Neutrophil (primary cell): ENCODE measurements around the gene DHRS1.
A peak's percentile ranks its signal among the peaks of the same experiment; 100 is the strongest.

Experiments used
- H3K27ac ChIP-seq: fragments of 200-600 bp; sonication (generic); 2 replicates; pipeline ENCODE4 v1.5.1; 2016; ENCODE audit warnings: mild to moderate bottlenecking, moderate library complexity
- H3K27me3 ChIP-seq: fragments of 200-600 bp; sonication (generic); 2 replicates; pipeline ENCODE4 v1.6.0; 2016; ENCODE audit warnings: mild to moderate bottlenecking
- H3K36me3 ChIP-seq: fragments of 200-600 bp; sonication (generic); 2 replicates; pipeline ENCODE4 v1.5.1; 2017
- H3K4me1 ChIP-seq, 2 experiments: fragments of 200-600 bp in 1 of 2; sonication (generic) in 1 of 2; 1 replicate in 1 of 2; 2 replicates in 1 of 2; pipeline versions ENCODE4 v1.5.1 to v1.6.1; 2013 to 2016; ENCODE audit warnings: low read depth in 1 of 2, low read length in 1 of 2, mild to moderate bottlenecking in 1 of 2, moderate library complexity in 1 of 2; ENCODE audit not compliant: control insufficient read depth in 1 of 2, insufficient read depth in 1 of 2
- H3K4me3 ChIP-seq, 2 experiments: fragments of 200-600 bp in 1 of 2; sonication (generic) in 1 of 2; 1 replicate in 1 of 2; 2 replicates in 1 of 2; pipeline ENCODE4 v1.5.1; 2013 to 2016; ENCODE audit warnings: low read depth in 1 of 2, low read length in 1 of 2, mild to moderate bottlenecking in 1 of 2, moderate library complexity in 1 of 2
- H3K9me3 ChIP-seq: fragments of 200-600 bp; sonication (generic); 2 replicates; pipeline ENCODE4 v1.5.1; 2016
- TF ChIP-seq, protein P1 (sequence below): fragments of 200-600 bp; sonication (generic); IDR thresholded peaks from 2 replicates; pipeline ENCODE4 v1.5.1; 2016; ENCODE audit warnings: antibody characterized with exemption

Gene DHRS1

DNA sequence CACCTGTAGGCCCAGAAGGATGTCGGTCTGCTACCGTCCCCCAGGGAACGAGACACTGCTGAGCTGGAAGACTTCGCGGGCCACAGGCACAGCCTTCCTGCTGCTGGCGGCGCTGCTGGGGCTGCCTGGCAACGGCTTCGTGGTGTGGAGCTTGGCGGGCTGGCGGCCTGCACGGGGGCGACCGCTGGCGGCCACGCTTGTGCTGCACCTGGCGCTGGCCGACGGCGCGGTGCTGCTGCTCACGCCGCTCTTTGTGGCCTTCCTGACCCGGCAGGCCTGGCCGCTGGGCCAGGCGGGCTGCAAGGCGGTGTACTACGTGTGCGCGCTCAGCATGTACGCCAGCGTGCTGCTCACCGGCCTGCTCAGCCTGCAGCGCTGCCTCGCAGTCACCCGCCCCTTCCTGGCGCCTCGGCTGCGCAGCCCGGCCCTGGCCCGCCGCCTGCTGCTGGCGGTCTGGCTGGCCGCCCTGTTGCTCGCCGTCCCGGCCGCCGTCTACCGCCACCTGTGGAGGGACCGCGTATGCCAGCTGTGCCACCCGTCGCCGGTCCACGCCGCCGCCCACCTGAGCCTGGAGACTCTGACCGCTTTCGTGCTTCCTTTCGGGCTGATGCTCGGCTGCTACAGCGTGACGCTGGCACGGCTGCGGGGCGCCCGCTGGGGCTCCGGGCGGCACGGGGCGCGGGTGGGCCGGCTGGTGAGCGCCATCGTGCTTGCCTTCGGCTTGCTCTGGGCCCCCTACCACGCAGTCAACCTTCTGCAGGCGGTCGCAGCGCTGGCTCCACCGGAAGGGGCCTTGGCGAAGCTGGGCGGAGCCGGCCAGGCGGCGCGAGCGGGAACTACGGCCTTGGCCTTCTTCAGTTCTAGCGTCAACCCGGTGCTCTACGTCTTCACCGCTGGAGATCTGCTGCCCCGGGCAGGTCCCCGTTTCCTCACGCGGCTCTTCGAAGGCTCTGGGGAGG lies 11.3 kb upstream of the DHRS1 start, which contains the start of gene LTB4R:
TSS of gene LTB4R (plus strand) at position 857 of the 959 bp plus-strand sequence. CDS start 4,150 bp downstream, outside the sequence.
- Histone ChIP-seq H3K27ac (peak within 1 kb of the TSS; percentile 97), H3K36me3 (peaks cover 23% of the 10 kb centered on the region), H3K9me3 (no peaks in the 10 kb centered on the region), H3K4me3 (peak within 1 kb of the TSS; percentile 74 to 86), H3K27me3 (no peaks in the 10 kb centered on the region), H3K4me1 (peaks cover 83 to 88% of the 10 kb centered on the region in 2 experiments)
- TF ChIP-seq, protein P1, sequence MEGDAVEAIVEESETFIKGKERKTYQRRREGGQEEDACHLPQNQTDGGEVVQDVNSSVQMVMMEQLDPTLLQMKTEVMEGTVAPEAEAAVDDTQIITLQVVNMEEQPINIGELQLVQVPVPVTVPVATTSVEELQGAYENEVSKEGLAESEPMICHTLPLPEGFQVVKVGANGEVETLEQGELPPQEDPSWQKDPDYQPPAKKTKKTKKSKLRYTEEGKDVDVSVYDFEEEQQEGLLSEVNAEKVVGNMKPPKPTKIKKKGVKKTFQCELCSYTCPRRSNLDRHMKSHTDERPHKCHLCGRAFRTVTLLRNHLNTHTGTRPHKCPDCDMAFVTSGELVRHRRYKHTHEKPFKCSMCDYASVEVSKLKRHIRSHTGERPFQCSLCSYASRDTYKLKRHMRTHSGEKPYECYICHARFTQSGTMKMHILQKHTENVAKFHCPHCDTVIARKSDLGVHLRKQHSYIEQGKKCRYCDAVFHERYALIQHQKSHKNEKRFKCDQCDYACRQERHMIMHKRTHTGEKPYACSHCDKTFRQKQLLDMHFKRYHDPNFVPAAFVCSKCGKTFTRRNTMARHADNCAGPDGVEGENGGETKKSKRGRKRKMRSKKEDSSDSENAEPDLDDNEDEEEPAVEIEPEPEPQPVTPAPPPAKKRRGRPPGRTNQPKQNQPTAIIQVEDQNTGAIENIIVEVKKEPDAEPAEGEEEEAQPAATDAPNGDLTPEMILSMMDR = peak; percentile 80

DNA sequence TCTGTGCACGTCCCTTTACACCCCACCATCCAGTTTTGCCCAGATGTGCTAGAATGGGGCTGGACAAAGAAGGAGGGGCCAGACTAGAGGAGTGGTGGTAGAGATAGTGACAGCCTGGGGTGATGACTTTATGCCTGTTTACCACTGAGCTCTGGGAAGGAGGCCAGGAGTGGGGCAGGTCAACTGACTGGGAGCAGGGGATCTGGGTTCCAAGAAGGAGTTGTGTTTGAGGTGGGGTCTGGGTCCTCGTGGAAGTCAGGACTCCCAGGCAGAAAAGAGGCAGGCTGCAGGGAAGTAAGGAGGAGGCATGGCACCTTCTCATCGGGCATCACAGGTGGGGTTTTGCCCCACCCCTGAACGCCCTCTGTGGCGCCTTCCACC lies 10.7 kb upstream of the DHRS1 start:
- peaks cover 76 to 81% of the 10 kb centered on the region in 2 experiments for H3K4me1 ChIP-seq

DNA sequence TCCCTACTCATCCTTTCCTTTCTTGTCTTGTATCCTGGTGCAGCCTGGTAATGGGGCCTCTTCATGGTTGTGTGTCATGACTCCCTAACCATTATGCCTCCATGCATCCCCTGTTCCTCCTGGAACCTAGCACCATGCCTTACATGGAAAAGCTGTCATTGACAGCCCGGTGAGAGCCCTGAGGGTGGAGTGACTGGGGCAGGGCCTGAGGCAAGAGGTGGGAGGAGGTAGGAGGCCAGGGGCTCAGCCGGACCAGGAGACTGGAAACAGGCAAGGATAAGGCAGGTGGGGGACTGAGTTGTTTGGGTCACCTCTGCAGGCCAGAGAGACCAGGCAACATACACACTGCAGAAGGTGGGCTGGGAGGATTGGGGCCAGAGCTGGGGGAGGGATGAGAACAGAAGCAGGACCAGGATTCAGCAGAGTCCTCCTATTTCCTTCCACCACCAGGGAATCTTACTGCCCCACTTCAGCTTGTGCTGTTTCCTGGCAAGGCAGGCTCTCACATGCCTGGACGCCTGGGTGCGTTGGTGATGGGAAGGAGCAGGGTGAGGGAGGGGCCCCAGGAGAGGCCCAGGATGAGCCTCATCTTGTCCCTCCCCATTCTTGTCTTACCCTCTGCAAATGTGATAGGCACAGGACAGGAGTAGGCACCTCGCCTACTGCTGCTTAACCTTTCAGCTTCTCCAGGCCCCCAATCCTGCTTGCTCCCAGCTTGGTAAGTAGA lies 10.1 kb upstream of the DHRS1 start, which contains the start of gene LTB4R2:
TSS of gene LTB4R2 (plus strand) at position 603 of the 727 bp plus-strand sequence. CDS start 525 bp downstream, outside the sequence.
- peaks cover 71 to 75% of the 10 kb centered on the region in 2 experiments for H3K4me1 ChIP-seq
- no peaks in the 10 kb centered on the region for H3K9me3 ChIP-seq
- H3K27ac ChIP-seq = peak within 1 kb of the TSS; percentile 97
- TF ChIP-seq, protein P1 = no peak
- H3K4me3 ChIP-seq = peak within 1 kb of the TSS; percentile 74 to 86
- no peaks in the 10 kb centered on the region for H3K27me3 ChIP-seq
- H3K36me3 ChIP-seq = peaks cover 33% of the 10 kb centered on the region

More for the DNA sequence above, 10.7 kb upstream of the DHRS1 start:
- Histone ChIP-seq H3K27me3 (no peaks in the 10 kb centered on the region), H3K36me3 (peaks cover 28% of the 10 kb centered on the region), H3K27ac (peak overlapping the region; percentile 97), H3K9me3 (no peaks in the 10 kb centered on the region), H3K4me3 (peak overlapping the region; percentile 74 to 86)
- TF ChIP-seq, protein P1 = no peak

DNA sequence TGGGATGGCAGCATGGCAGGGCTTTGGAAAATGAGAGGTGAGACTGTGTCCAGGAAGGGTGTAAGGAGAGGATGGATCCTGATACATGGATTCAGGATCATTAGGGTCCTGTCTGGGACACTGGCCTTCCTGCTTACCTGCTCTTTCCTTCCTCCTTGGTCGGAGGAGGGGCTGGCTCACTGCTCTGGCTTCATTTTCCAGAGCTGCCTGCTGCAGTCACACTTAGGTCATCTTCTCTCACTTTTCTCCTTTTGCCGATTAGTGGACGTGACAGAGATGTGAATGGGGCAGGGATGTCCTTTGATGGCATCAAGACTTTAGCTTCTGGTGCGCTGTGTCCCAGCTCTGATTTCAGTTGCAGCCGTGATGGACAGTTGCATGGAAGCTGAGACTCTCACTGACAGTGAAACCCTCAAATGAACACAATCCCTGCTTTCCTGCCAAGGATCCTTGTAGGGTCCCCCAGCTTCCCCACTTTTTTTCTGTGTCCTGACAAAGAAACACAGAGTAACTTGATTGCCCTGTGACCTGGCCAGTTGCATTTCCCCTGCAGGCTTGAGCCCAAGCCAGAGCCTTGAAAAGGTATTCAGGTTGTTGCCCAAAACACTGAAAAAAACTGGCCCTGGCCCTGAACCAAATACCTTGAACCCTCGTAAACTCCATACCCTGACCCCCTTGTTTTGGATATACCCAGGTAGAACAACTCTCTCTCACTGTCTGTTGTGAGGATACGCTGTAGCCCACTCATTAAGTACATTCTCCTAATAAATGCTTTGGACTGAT lies 9.0 kb upstream of the DHRS1 start:
- Histone ChIP-seq H3K4me3 (peak overlapping the region in 1 of 2 experiments; percentile 86), H3K27ac (peak overlapping the region; percentile 97), H3K36me3 (peaks cover 44% of the 10 kb centered on the region), H3K4me1 (peaks cover 59 to 64% of the 10 kb centered on the region in 2 experiments), H3K27me3 (no peaks in the 10 kb centered on the region), H3K9me3 (no peaks in the 10 kb centered on the region)
- TF ChIP-seq, protein P1 = no peak
